AG04449 (cell line): ENCODE measurements around the gene PBXIP1.
A peak's percentile ranks its signal among the peaks of the same experiment; 100 is the strongest.

Source experiments
- CTCF ChIA-PET: fragments of 350-600 bp; formaldehyde crosslinking; extraction: SDS; loops from one replicate; lab custom pipeline; 2021; ENCODE audit warnings: antibody characterized with exemption; lab: Yijun Ruan, JAX
- POLR2A ChIA-PET: fragments of 400-600, 350-600 bp; formaldehyde crosslinking; extraction: SDS; loops from one replicate; lab custom pipeline; 2020; ENCODE audit warnings: antibody characterized with exemption, inconsistent platforms; lab: Yijun Ruan, JAX
- DNase-seq: peaks from one replicate; pipeline ENCODE4 v3.0.0-alpha.2; 2010; ENCODE audit warnings: low read depth, low spot score
- H3K4me3 ChIP-seq: 2 replicates; pipeline ENCODE4 v1.5.1; 2011; ENCODE audit warnings: low read depth, mild to moderate bottlenecking, control low read depth, low read length
- TF ChIP-seq, protein P1 (sequence below): IDR thresholded peaks from one replicate; pipeline ENCODE4 v1.5.1; 2011; ENCODE audit warnings: mild to moderate bottlenecking, moderate library complexity, low read length, control low read depth, inconsistent platforms; ENCODE audit not compliant: insufficient read depth; ENCODE audit errors: missing control alignments

Gene PBXIP1

DNA sequence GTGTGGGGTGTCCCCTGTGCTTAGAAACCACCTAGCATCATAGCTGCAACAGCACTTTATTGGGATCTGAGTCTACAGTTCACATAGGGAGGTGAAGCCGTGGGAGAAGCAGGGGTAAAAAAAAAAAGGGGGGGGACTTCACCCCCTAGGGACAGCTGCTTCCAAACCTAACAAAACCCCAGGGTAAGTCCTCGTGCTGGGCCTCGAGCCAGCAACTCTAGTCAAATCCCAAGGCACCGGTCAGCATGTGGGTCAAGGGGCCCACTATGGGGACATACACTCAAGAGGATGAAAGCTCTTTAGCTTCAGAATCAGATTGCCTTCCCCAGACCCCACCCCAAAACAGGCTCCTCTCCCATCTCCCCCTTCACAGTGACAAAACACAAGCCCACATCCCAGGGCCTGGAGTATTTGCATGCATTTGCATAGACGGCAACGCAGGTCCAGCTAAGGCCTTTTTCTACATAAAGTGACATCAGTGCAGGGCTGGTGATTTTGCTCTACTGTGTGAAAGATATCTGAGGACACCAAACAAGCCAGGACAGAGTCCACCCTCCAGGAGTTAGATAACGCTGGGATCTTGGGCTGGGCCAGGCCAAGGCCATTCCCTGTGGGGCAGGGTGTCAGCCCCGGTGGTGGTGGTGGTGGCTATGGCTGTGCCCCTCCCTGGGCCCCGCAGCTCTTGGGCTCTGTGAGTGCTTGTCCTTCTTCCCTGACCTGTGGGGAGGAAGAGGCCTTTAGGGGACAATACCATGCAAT is 11.3 kb downstream of the PBXIP1 start:
- TF ChIP-seq, protein P1, sequence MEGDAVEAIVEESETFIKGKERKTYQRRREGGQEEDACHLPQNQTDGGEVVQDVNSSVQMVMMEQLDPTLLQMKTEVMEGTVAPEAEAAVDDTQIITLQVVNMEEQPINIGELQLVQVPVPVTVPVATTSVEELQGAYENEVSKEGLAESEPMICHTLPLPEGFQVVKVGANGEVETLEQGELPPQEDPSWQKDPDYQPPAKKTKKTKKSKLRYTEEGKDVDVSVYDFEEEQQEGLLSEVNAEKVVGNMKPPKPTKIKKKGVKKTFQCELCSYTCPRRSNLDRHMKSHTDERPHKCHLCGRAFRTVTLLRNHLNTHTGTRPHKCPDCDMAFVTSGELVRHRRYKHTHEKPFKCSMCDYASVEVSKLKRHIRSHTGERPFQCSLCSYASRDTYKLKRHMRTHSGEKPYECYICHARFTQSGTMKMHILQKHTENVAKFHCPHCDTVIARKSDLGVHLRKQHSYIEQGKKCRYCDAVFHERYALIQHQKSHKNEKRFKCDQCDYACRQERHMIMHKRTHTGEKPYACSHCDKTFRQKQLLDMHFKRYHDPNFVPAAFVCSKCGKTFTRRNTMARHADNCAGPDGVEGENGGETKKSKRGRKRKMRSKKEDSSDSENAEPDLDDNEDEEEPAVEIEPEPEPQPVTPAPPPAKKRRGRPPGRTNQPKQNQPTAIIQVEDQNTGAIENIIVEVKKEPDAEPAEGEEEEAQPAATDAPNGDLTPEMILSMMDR, result no peak
- ChIA-PET CTCF (interaction anchor here (0.6 to 2.6 kb wide), 24 partner anchors 9 to 609 kb away, joined by 3 to 11 read pairs (median 3); partner anchors contain the start of genes PMVK, PYGO2 and UBE2Q1), POLR2A (interaction anchor here (0.5 to 0.7 kb wide), 2 partner anchors 29 to 387 kb away, joined by 3 read pairs; no protein-coding TSS in a partner anchor)
- DNase-seq, result no peak
- H3K4me3 ChIP-seq, result no peak overlapping the region

DNA sequence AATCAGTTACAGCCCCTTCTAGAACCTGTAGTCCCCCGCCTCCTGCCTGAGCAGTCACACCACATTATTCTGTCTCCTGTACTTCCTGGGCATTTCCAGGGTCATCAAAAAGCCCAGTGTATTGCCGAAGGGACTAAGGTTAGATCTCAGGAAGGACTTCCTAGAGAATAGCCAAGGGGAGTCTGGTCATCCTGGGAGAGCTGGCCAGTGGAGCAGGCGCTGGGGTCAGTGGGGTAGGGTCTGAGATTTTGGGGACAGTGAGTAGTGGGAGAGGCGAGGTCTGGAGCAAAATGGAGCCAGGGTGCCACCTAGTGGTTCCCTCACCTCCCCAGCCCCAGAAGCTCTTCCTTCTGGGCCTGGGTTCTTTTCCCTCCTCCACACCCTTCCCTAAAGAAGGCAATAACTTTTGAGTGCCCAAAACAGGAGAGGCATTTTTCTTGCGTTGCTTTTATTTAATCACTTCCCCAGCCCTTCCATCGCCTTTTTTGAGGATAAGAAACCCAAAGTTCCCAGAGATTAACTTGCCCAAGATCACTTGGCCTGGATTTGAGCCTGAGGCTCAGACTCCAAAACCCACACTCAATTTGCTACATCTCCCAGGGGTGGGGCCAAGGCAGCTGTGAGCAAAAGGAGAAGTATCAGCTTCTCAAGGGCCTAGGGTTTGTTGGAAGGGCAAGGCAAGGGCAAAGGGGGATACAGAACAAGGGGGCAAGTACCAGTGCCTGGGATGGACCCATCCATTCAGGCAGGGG is 12.1 kb downstream of the PBXIP1 start:
- ChIA-PET CTCF (interaction anchor here (0.6 to 2.6 kb wide), 25 partner anchors 8 to 609 kb away, joined by 3 to 11 read pairs (median 3); partner anchors contain the start of genes PMVK, PYGO2 and UBE2Q1), POLR2A (no interaction called here)
- no peak for DNase-seq
- no peak overlapping the region for H3K4me3 ChIP-seq
- TF ChIP-seq, protein P1, result peak; percentile 79

DNA sequence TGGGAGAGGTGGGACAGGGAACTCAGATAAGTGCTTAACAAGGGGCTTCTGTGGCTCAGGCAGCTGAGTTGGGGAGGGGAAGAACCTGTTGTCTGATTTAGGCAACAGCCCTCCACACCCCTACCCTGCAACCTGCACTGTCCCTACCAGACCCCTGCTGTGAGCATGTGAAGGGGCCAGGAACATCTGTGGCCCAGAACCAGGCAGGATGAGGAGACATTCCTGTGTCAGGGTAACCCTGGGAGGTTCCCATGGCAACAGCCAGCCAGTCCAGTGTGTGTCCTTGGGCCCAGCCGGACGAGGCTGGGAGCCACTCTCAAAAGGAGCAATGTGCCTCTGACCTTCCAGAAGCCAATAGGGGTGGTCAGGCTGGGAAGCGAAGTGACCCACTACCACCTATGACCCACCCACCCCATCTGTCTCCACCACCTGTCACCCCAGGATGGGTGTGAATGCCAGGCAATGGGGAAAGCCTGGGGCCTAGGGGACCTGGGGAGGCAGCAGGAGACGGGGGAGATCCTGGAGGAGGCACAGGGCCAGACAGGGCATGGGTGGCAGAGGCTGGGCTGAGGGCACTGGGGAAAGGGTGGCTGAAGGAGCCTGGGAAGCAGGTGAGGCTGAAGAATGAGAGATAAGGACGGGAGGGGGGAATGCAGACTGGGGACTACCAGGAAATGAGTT is 14.4 kb downstream of the PBXIP1 start:
- DNase-seq, result no peak
- ChIA-PET CTCF (interaction anchor here (1.3 to 2.8 kb wide), 3 partner anchors 14 to 272 kb away, joined by 4 to 18 read pairs (median 10); partner anchors contain the start of gene PBXIP1), POLR2A (no interaction called here)

DNA sequence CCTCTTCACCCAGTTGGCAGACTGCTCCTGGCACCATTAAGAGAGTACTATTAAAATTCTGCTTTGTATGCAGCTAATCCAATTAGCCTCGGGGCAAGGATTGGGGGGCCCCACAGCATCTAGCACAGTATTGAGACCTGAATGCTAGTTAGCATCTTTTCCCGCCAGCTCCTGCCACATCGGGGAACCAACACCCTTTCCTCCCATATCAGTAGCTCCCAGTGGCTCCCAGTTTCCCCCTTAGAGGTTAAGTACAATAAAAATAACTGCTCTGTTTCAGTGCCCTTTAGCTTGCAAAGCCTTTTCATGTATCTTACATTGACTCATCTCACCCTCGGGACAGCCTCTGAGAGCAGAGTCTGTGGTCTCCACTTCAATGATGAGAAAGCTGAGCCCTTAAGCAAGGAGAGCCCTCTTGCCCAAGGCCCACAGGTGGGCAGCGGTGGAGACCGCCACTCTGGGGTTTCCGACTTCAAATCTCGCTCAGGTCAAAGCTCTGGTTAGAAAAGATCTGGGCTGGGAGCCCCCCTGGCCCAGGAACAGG is 15.2 kb downstream of the PBXIP1 start:
- no peak for DNase-seq
- H3K4me3 ChIP-seq, result no peak overlapping the region
- ChIA-PET POLR2A (no interaction called here), CTCF (interaction anchor here (1.0 to 2.8 kb wide), 7 partner anchors 15 to 460 kb away, joined by 3 to 18 read pairs (median 6); partner anchors contain the start of genes ADAM15 and PBXIP1)
- TF ChIP-seq, protein P1, result no peak

More for the DNA sequence above, 14.4 kb downstream of the PBXIP1 start:
- TF ChIP-seq, protein P1, result no peak
- no peak overlapping the region for H3K4me3 ChIP-seq

DNA sequence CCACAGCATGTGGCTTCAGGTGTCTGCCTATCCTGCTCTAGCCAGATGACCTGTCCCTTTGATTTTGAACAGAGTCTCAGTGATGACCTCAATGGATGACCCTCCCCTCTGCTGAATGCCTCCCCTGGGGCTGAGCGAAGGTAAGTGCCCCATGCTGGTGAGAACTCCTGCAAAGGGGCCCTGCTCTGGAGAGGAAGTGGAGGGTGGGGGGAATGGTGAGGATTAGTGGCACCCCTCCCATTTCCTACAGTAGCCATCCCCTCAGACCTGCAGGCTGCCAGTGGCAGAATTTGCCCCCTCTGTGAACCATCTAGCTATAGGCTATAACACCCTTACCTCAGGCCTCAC is 15.7 kb downstream of the PBXIP1 start:
- CTCF ChIA-PET, result interaction anchor here (1.0 to 2.8 kb wide), 8 partner anchors 15 to 460 kb away, joined by 3 to 18 read pairs (median 6); partner anchors contain the start of genes ADAM15 and PBXIP1
- TF ChIP-seq, protein P1, result no peak
- no peak overlapping the region for H3K4me3 ChIP-seq
- no peak for DNase-seq
- POLR2A ChIA-PET, result interaction anchor here (0.7 kb wide), 1 partner anchor 193 kb away, joined by 4 read pairs; no protein-coding TSS in a partner anchor
